H54 (cell line): ENCODE measurements around the gene HOXD10.

Experiments used
- DNase-seq: peaks from one replicate; pipeline ENCODE4 v3.0.0; 2011; ENCODE audit warnings: low spot score, mixed read lengths; ENCODE audit not compliant: insufficient read length
- FAIRE-seq: peaks from 3 replicates; lab custom pipeline; 2011; peaks lifted over from hg19 to GRCh38; lab: Jason Lieb, UNC
- POLR2A ChIP-seq: IDR thresholded peaks from 2 replicates; pipeline ENCODE4 v1.6.1; 2011; ENCODE audit warnings: low read depth, mild to moderate bottlenecking, low read length

HOXD10 gene

GRCh38 chr2:176115883-176116813, at the start of gene HOXD10:
HOXD10 (plus strand) TSS chr2:176116778; CDS start chr2:176116834, 56 bp downstream.
- FAIRE-seq (no peak), DNase-seq (no peak)
- TF ChIP-seq POLR2A: no peak

GRCh38 chr2:176067589-176068418, 48.8 kb upstream of the HOXD10 start:
- no peak for FAIRE-seq
- no peak for TF ChIP-seq POLR2A
- no peak for DNase-seq

GRCh38 chr2:176068419-176068832, 48.2 kb upstream of the HOXD10 start:
- DNase-seq (no peak), FAIRE-seq (no peak)
- no peak for TF ChIP-seq POLR2A

GRCh38 chr2:176071330-176072291, 45.0 kb upstream of the HOXD10 start:
- no peak for FAIRE-seq
- no peak for DNase-seq
- no peak for TF ChIP-seq POLR2A

- TF ChIP-seq POLR2A: no peak
- FAIRE-seq: no peak
- DNase-seq: no peak
Observed at GRCh38 chr2:176072292-176072669, 44.3 kb upstream of the HOXD10 start.

- no peak for TF ChIP-seq POLR2A
- no peak for FAIRE-seq
- DNase-seq: no peak
Observed at GRCh38 chr2:176072951-176073904, 43.4 kb upstream of the HOXD10 start.

- no peak for DNase-seq
- no peak for FAIRE-seq
- TF ChIP-seq POLR2A: no peak
Observed at GRCh38 chr2:176074919-176075425, 41.6 kb upstream of the HOXD10 start.

GRCh38 chr2:176075481-176075880, 41.1 kb upstream of the HOXD10 start:
- FAIRE-seq: no peak
- TF ChIP-seq POLR2A: no peak
- DNase-seq: no peak

GRCh38 chr2:176076063-176076462, 40.5 kb upstream of the HOXD10 start:
- no peak for FAIRE-seq
- TF ChIP-seq POLR2A: no peak
- no peak for DNase-seq

GRCh38 chr2:176076796-176077195, 39.8 kb upstream of the HOXD10 start:
- TF ChIP-seq POLR2A: no peak
- FAIRE-seq (no peak), DNase-seq (no peak)

GRCh38 chr2:176078541-176079284, 37.9 kb upstream of the HOXD10 start:
- no peak for TF ChIP-seq POLR2A
- DNase-seq: no peak

More at GRCh38 chr2:176078541-176079284, 37.9 kb upstream of the HOXD10 start:
- no peak for FAIRE-seq
